ENCODE data around the gene CDC6.

Gene CDC6

GRCh38 chr17:40340327-40340726, 52.6 kb downstream of the CDC6 start:
- DNase-seq (ENCODE audit: low read depth in 2 of 2), result no peak

GRCh38 chr17:40340880-40341807, 53.5 kb downstream of the CDC6 start:
- DNase-seq (ENCODE audit: low read depth in 2 of 2), result peak; percentile 74 to 75

- no peak for DNase-seq (ENCODE audit: low read depth in 2 of 2)
Measured at GRCh38 chr17:40341808-40342503, 54.3 kb downstream of the CDC6 start.

GRCh38 chr17:40342504-40343218, 55.0 kb downstream of the CDC6 start:
- DNase-seq (ENCODE audit: low read depth in 2 of 2), result no peak

- DNase-seq (ENCODE audit: low read depth in 2 of 2), result no peak
Measured at GRCh38 chr17:40343219-40344119, 55.8 kb downstream of the CDC6 start.

- DNase-seq (ENCODE audit: low read depth in 2 of 2), result no peak
Measured at GRCh38 chr17:40344421-40345160, 56.9 kb downstream of the CDC6 start.

- no peak for DNase-seq (ENCODE audit: low read depth in 2 of 2)
Measured at GRCh38 chr17:40345161-40345993, 57.7 kb downstream of the CDC6 start.

GRCh38 chr17:40345994-40346764, 58.5 kb downstream of the CDC6 start:
- DNase-seq (ENCODE audit: low read depth in 2 of 2), result no peak

- DNase-seq (ENCODE audit: low read depth in 2 of 2), result no peak
Measured at GRCh38 chr17:40346765-40347158, 59.1 kb downstream of the CDC6 start.

- DNase-seq (ENCODE audit: low read depth in 2 of 2), result no peak
Measured at GRCh38 chr17:40347319-40348135, 59.8 kb downstream of the CDC6 start.

GRCh38 chr17:40348136-40348504, 60.4 kb downstream of the CDC6 start:
- no peak for DNase-seq (ENCODE audit: low read depth in 2 of 2)

DNA sequence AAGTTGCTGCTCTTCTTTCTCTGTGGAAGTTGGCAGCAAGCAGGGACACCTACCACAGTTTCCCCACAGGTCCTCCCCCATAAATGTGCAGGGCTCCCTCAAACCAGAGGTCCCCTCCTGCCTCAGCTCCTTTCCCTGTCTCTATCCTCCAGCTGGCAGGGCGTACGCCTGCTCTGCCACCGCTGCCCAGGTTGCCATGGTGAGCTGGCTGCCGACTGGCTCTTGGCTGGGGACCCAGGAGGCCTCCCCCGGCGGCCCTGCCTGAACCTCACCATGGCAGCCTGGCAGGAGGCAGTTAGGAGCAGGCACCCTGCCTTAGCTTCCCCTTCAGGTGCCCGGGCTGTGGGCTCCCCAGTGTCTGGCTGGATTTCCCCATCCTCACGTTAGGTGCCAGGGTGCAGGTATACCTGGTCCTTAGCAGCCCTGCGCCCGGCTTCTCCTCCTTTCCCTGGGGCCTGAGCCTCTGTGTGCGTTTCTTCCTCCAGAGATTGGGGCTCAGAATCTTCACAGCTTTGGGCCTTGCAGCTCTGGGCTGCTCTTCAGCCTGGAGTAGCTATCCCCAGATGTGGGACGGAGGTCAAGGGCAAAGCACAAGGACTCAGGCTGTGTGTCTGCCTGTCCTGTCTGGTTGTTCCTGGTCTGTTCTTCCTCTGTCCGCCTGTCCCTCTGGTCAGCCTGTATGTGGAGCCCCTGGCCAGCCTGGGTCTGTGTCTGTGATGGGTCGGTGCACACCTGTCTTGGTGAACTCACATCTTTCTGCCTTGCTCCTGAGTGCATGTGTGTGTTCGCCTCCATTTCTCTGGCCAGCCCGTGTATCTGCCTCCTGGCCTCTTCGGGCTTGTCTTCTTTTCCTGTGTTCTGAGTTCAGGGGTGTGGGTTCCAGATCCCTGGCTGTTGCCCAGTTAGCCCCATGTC, 61.1 kb downstream of the CDC6 start:
- no peak for DNase-seq (ENCODE audit: low read depth in 2 of 2)

GRCh38 chr17:40349477-40349894, 61.8 kb downstream of the CDC6 start:
- no peak for DNase-seq (ENCODE audit: low read depth in 2 of 2)

- no peak for DNase-seq (ENCODE audit: low read depth in 2 of 2)
Measured at GRCh38 chr17:40349895-40350688, 62.4 kb downstream of the CDC6 start.

GRCh38 chr17:40350689-40351358, 63.1 kb downstream of the CDC6 start:
- no peak for DNase-seq (ENCODE audit: low read depth in 2 of 2)

Data from stimulated activated CD8-positive, alpha-beta memory T cell treated with anti-CD3 and anti-CD28 coated beads, Interleukin-2, amount 100 ng/mL, for 1 hour (primary cell).